Measurements from ENCODE around the gene NRG3.

DNA sequence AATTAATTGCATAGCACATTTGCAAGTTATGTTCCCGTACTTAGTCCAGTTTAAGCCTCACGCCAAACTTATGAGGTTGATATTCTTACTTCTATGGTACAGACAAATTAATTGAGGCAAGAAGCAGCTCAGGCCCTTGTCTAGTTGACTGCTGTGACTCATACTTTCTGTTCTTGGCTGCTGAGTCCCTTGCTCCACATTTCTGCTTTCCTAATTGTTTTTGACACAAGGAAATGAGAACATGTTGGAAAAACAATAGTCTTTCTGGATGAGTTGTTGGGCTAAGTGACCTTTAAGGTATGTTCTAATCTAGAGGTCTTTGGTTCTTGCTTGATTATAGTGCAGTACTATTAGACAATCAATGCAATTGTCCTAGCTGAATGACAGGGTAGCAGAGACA lies 331.8 kb downstream of the NRG3 start:
- TF ChIP-seq, protein P1, sequence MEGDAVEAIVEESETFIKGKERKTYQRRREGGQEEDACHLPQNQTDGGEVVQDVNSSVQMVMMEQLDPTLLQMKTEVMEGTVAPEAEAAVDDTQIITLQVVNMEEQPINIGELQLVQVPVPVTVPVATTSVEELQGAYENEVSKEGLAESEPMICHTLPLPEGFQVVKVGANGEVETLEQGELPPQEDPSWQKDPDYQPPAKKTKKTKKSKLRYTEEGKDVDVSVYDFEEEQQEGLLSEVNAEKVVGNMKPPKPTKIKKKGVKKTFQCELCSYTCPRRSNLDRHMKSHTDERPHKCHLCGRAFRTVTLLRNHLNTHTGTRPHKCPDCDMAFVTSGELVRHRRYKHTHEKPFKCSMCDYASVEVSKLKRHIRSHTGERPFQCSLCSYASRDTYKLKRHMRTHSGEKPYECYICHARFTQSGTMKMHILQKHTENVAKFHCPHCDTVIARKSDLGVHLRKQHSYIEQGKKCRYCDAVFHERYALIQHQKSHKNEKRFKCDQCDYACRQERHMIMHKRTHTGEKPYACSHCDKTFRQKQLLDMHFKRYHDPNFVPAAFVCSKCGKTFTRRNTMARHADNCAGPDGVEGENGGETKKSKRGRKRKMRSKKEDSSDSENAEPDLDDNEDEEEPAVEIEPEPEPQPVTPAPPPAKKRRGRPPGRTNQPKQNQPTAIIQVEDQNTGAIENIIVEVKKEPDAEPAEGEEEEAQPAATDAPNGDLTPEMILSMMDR (IDR thresholded peaks at IDR 0.05), result no peak
- no peak for TF ChIP-seq POLR2A (IDR thresholded peaks at IDR 0.05)
- no peak for TF ChIP-seq EP300 (IDR thresholded peaks at IDR 0.05)

All from tibial nerve (tissue), 4 donors.